ENCODE measurements around the gene PLCD1. TPM values are rescaled to one million over a fixed set of nuclear protein-coding genes. Genes with fewer than 3 reads are reported as not detected.
"Not testable (repeated sequence)": the region's sequence is repeated elsewhere in the genome, so short reads cannot be mapped to it uniquely, and the experiment has no call there.

Gene PLCD1
- polyA plus RNA-seq, 4 donors: 20.0 to 22.7 (median 21.6) TPM

GRCh38 chr3:38038447-38038911 lies 9.0 kb upstream of the PLCD1 start:
- no peak for DNase-seq (ENCODE audit: low read depth in 4 of 4, low spot score in 3 of 4)

GRCh38 chr3:38036906-38037305 lies 7.5 kb upstream of the PLCD1 start:
- DNase-seq (ENCODE audit: low read depth in 4 of 4, low spot score in 3 of 4): no peak

GRCh38 chr3:38036286-38036685 lies 6.8 kb upstream of the PLCD1 start:
- no peak for DNase-seq (ENCODE audit: low read depth in 4 of 4, low spot score in 3 of 4)

- not testable (repeated sequence) for DNase-seq (ENCODE audit: low read depth in 4 of 4, low spot score in 3 of 4)
Observed at GRCh38 chr3:38034335-38034734, 4.9 kb upstream of the PLCD1 start.

GRCh38 chr3:38033586-38033985 lies 4.1 kb upstream of the PLCD1 start:
- not testable (repeated sequence) for DNase-seq (ENCODE audit: low read depth in 4 of 4, low spot score in 3 of 4)

GRCh38 chr3:38032328-38032865 lies 3.0 kb upstream of the PLCD1 start:
- DNase-seq (ENCODE audit: low read depth in 4 of 4, low spot score in 3 of 4): no peak

GRCh38 chr3:38031022-38031994 lies 1.9 kb upstream of the PLCD1 start:
- DNase-seq (ENCODE audit: low read depth in 4 of 4, low spot score in 3 of 4): no peak

- no peak for DNase-seq (ENCODE audit: low read depth in 4 of 4, low spot score in 3 of 4)
Observed at GRCh38 chr3:38030126-38031021, 932 bp upstream of the PLCD1 start.

- no peak for DNase-seq (ENCODE audit: low read depth in 4 of 4, low spot score in 3 of 4)
Observed at GRCh38 chr3:38028621-38029361, 651 bp downstream of the PLCD1 start.

GRCh38 chr3:38027466-38028465 lies 1.7 kb downstream of the PLCD1 start:
- no peak for DNase-seq (ENCODE audit: low read depth in 4 of 4, low spot score in 3 of 4)

GRCh38 chr3:38026856-38027255 lies 2.6 kb downstream of the PLCD1 start:
- DNase-seq (ENCODE audit: low read depth in 4 of 4, low spot score in 3 of 4): no peak

- DNase-seq (ENCODE audit: low read depth in 4 of 4, low spot score in 3 of 4): no peak
Observed at GRCh38 chr3:38022896-38023709, 6.3 kb downstream of the PLCD1 start.

GRCh38 chr3:38022301-38022700 lies 7.1 kb downstream of the PLCD1 start:
- DNase-seq (ENCODE audit: low read depth in 4 of 4, low spot score in 3 of 4): no peak

GRCh38 chr3:38021196-38021595 lies 8.2 kb downstream of the PLCD1 start:
- no peak for DNase-seq (ENCODE audit: low read depth in 4 of 4, low spot score in 3 of 4)

- DNase-seq (ENCODE audit: low read depth in 4 of 4, low spot score in 3 of 4): no peak
Observed at GRCh38 chr3:38020342-38020726, 9.1 kb downstream of the PLCD1 start.

- DNase-seq (ENCODE audit: low read depth in 4 of 4, low spot score in 3 of 4): no peak
Observed at GRCh38 chr3:38019658-38020341, 9.6 kb downstream of the PLCD1 start.

Measured in right renal pelvis (tissue), 4 donors.